GM21515 (cell line): Measurements from ENCODE around the gene ASRGL1.

Source experiments
- ATAC-seq: cut with Tn5 transposase; IDR thresholded peaks from one replicate; pipeline ENCODE4 v1.9.1; 2021; ENCODE audit not compliant: unreplicated experiment

The ASRGL1 gene

GRCh38 chr11:62439785-62440602 lies 102.7 kb downstream of the ASRGL1 start:
- no peak for ATAC-seq
